Peyer's patch (tissue), 4 donors: ENCODE data around the gene SOX18.

ENCODE experiments used
- POLR2A ChIP-seq, 2 donors: fragments of 450-650 bp; IDR thresholded peaks; one replicate each; pipeline ENCODE4 v1.5.1; 2017; ENCODE audit warnings: antibody characterized with exemption in 2 of 2, mild to moderate bottlenecking in 2 of 2, moderate library complexity in 2 of 2
- TF ChIP-seq, protein P1 (sequence below), 6 experiments: fragments of 450-650 bp in 4 of 6; fragments of 200-600 bp in 2 of 6; sonication (generic) in 1 of 6; IDR thresholded peaks; one replicate each; pipeline ENCODE4 v1.5.1; 2017 to 2019; ENCODE audit warnings: antibody characterized with exemption in 6 of 6, mild to moderate bottlenecking in 3 of 6, moderate library complexity in 1 of 6

DNA sequence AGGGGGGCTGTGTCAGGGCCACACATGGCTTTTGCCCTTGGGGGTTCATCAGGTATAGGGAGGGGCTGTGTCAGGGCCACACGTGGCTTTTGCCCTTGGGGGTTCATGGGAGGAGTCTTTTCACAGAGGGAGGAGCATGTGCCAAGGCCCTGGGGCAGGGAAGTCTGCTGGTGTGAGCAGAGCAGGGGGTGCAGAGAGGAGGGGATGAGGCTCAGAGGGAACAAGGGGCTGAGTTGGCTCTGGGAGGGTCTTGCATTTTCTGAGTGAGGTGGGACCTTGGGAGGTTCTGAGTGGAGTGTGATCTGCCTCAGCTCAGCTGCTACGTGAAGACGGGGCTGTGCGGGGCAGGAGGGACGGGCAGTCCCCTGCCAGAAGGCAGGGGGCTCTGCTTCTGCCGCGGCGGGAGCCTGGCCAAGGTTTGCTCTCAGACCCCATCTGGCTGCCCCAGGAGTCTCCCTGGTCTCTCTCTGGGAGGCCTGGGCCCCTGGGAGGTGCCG lies 6.0 kb upstream of the SOX18 start:
- TF ChIP-seq, protein P1, sequence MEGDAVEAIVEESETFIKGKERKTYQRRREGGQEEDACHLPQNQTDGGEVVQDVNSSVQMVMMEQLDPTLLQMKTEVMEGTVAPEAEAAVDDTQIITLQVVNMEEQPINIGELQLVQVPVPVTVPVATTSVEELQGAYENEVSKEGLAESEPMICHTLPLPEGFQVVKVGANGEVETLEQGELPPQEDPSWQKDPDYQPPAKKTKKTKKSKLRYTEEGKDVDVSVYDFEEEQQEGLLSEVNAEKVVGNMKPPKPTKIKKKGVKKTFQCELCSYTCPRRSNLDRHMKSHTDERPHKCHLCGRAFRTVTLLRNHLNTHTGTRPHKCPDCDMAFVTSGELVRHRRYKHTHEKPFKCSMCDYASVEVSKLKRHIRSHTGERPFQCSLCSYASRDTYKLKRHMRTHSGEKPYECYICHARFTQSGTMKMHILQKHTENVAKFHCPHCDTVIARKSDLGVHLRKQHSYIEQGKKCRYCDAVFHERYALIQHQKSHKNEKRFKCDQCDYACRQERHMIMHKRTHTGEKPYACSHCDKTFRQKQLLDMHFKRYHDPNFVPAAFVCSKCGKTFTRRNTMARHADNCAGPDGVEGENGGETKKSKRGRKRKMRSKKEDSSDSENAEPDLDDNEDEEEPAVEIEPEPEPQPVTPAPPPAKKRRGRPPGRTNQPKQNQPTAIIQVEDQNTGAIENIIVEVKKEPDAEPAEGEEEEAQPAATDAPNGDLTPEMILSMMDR (IDR thresholded peaks at IDR 0.05) = no peak
- TF ChIP-seq POLR2A (IDR thresholded peaks at IDR 0.05) = no peak
